Testis (tissue), 3 donors: ENCODE measurements around the gene GLOD4. TPM values are rescaled to one million over a fixed set of nuclear protein-coding genes. Genes with fewer than 3 reads are reported as not detected.
"Not testable (repeated sequence)": the region's sequence is repeated elsewhere in the genome, so short reads cannot be mapped to it uniquely, and the experiment has no call there.

ENCODE experiments used
- DNase-seq: peaks from one replicate; pipeline ENCODE4 v3.0.0-alpha.2; 2019
- H3K27ac ChIP-seq, 2 donors: fragments of 200-600 bp; sonication (generic); one replicate each; pipeline ENCODE4 v1.5.1; 2019
- H3K27me3 ChIP-seq: fragments of 200-600 bp; sonication (generic); one replicate; pipeline ENCODE4 v1.5.1; 2019
- H3K36me3 ChIP-seq: fragments of 200-600 bp; sonication (generic); one replicate; pipeline ENCODE4 v1.5.1; 2017; ENCODE audit warnings: low read depth; ENCODE audit errors: missing control alignments
- H3K4me1 ChIP-seq: fragments of 200-600 bp; sonication (generic); one replicate; pipeline ENCODE4 v1.5.1; 2019
- H3K4me3 ChIP-seq, 2 donors: fragments of 200-600 bp; sonication (generic); one replicate each; pipeline ENCODE4 v1.5.1; 2017 to 2019
- H3K9me3 ChIP-seq: fragments of 200-600 bp; sonication (generic); one replicate; pipeline ENCODE4 v1.5.1; 2017
- POLR2A ChIP-seq: fragments of 450-650 bp; IDR thresholded peaks from one replicate; pipeline ENCODE4 v1.6.1; 2017; ENCODE audit warnings: antibody characterized with exemption, mild to moderate bottlenecking, moderate library complexity
- WGBS, 2 donors: methylation state at CpG; one replicate each; pipeline ENCODE4 v1.1.5; 2018; 5-methylcytosine and 5-hydroxymethylcytosine counted together
- intact Hi-C: fragments of 100-400 bp; cut with DNase I; formaldehyde crosslinking; loops from one replicate; pipeline ENCODE4 v1.15.1; 2023; ENCODE audit warnings: low total_unique reads
- polyA plus RNA-seq: library from polyadenylated mRNA; stranded (reverse); fragments of 350-450 nt; fragmentation: Illumina TruSeq; extraction: RNeasy Lipid Tissue Mini Kit (QIAGEN cat#74804); gene quantifications from one replicate; pipeline ENCODE4 v1.2.3, GENCODE V29; 2014; ENCODE audit warnings: low read depth, low replicate concordance; ENCODE audit not compliant: insufficient read depth
- total RNA-seq, 2 donors: library from RNA; depleted of rRNA; stranded (reverse); fragments of >200 nt; gene quantifications; one replicate each; pipeline ENCODE4 v1.2.3, GENCODE V29; 2016
- TF ChIP-seq, protein P1 (sequence below), 3 experiments: fragments of 450-650 bp in 2 of 3; fragments of 200-600 bp in 1 of 3; sonication (generic) in 1 of 3; IDR thresholded peaks; one replicate each; pipeline ENCODE4 v1.5.1; 2016 to 2019; ENCODE audit warnings: antibody characterized with exemption in 3 of 3, mild to moderate bottlenecking in 2 of 3, moderate library complexity in 1 of 3

Gene GLOD4
- total and polyA plus RNA-seq, 3 donors from 2014 or later, result 45.0 to 82.8 (median 55.9) TPM

DNA sequence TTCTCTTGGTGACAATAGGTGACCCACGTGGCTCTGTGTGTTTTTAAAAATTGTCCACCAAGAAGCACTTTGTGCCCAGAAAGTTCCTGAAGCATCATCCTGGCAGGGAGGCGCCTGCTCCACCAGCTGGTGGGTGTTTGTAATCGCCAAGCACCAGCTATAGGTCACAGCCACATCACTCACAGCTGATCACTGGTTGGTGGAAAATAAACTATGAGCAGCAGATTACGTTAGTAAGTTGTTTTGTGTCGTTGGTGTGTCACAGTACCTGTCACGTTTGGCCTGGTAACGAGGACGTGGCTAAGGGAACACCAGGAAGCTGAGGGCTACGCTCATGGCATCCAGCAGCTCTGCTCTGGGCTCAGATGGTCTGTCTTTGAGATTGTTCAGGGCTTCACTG lies 10.2 kb upstream of the GLOD4 start:
- intact Hi-C loops, result no loop called here
- peaks cover 3% of the 10 kb centered on the region for H3K4me1 ChIP-seq
- H3K27me3 ChIP-seq, result no peaks in the 10 kb centered on the region
- H3K4me3 ChIP-seq, result no peak overlapping the region
- TF ChIP-seq, protein P1, sequence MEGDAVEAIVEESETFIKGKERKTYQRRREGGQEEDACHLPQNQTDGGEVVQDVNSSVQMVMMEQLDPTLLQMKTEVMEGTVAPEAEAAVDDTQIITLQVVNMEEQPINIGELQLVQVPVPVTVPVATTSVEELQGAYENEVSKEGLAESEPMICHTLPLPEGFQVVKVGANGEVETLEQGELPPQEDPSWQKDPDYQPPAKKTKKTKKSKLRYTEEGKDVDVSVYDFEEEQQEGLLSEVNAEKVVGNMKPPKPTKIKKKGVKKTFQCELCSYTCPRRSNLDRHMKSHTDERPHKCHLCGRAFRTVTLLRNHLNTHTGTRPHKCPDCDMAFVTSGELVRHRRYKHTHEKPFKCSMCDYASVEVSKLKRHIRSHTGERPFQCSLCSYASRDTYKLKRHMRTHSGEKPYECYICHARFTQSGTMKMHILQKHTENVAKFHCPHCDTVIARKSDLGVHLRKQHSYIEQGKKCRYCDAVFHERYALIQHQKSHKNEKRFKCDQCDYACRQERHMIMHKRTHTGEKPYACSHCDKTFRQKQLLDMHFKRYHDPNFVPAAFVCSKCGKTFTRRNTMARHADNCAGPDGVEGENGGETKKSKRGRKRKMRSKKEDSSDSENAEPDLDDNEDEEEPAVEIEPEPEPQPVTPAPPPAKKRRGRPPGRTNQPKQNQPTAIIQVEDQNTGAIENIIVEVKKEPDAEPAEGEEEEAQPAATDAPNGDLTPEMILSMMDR (IDR thresholded peaks at IDR 0.05), result no peak
- no peak for TF ChIP-seq POLR2A
- H3K27ac ChIP-seq, result no peak overlapping the region
- DNase-seq, result no peak
- 57 to 79% methylated on average over 9 of the region's 9 CpGs for WGBS, 2 donors
- no peaks in the 10 kb centered on the region for H3K36me3 ChIP-seq
- H3K9me3 ChIP-seq, result no peaks in the 10 kb centered on the region

DNA sequence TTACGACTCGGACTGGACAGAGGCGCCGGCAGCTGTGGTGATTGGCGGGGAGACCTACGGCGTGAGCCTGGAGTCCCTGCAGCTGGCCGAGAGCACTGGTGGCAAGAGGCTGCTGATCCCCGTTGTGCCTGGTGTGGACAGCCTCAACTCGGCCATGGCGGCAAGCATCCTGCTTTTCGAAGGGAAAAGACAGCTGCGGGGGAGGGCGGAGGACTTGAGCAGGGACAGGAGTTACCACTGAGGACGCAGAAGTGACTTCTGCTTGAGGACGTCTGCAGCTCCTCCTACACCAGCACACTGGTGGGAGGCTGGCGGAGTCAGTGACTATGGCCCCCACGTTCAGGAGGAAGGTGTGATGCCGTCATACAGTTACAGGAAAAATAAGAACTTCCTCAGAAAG lies 9.7 kb upstream of the GLOD4 start:
- peak overlapping the region in 1 of 2 donors; percentile 23 for H3K4me3 ChIP-seq
- no peak for DNase-seq
- no peak for TF ChIP-seq POLR2A
- TF ChIP-seq, protein P1 (IDR thresholded peaks at IDR 0.05), result no peak
- intact Hi-C loops, result no loop called here
- peaks cover 3% of the 10 kb centered on the region for H3K4me1 ChIP-seq
- no peaks in the 10 kb centered on the region for H3K36me3 ChIP-seq
- H3K9me3 ChIP-seq, result no peaks in the 10 kb centered on the region
- 71 to 75% methylated on average over 19 of the region's 19 CpGs for WGBS, 2 donors
- H3K27ac ChIP-seq, result no peak overlapping the region
- H3K27me3 ChIP-seq, result no peaks in the 10 kb centered on the region

DNA sequence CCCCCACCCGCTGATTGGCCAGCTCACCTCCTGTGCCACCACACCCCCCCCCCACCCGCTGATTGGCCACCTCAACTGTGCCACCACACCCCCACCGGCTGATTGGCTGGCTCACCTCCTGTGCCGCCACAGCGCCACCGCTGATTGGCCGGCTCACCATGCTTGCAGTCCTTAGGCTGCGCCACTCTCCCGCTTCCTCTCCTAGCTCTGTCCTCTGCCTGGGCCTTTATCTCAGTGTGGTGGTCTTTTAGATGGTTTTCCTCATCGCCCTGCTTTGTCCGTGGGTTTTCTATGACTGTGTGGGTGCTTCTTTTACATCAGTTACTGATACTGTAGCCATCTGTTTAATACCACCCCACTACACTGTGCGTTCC lies 8.8 kb upstream of the GLOD4 start:
- WGBS, 2 donors, result 57 to 67% methylated on average over 8 to 11 of the region's 12 CpGs
- peak overlapping the region in 1 of 2 donors; percentile 23 for H3K4me3 ChIP-seq
- H3K4me1 ChIP-seq, intact Hi-C loops, H3K9me3 ChIP-seq, H3K27ac ChIP-seq, H3K36me3 ChIP-seq, H3K27me3 ChIP-seq: not testable (repeated sequence)
- DNase-seq, result peak; percentile 74

DNA sequence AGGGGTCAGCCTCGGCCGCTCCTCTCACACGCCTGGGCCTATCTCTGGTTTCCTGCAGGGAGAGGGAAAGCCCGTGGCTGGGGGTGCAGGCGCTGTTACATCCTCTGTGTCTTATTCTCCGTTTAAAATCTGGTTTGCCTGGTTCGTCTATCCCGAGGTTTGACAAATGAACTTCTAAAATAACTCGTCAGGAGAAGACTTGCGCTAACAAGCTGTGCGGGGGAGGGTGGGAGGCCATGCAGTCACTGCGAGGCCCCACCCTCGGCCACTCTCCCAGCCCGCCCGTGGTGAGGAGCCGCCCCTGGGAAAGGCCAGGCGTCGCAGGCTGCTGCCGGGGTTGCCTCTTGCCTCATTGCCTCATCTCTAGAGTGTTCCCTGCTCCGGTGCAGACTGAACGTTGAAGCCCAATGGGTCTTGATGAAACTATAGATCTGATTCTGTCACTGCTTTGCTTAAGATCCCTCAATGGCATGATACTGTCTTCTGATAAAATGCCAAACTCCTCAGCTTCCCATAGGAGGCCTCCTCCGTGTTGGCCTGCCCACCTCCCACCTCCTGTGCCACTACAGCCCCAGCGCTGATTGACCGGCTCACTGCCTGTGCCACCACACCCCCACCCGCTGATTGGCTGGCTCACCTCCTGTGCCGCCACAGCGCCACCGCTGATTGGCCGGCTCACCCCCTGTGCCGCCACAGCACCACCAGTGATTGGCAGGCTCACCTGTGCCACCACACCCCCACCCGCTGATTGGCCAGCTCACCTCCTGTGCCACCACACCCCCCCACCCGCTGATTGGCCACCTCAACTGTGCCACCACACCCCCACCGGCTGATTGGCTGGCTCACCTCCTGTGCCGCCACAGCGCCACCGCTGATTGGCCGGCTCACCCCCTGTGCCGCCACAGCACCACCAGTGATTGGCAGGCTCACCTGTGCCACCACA lies 8.1 kb upstream of the GLOD4 start:
- not testable (repeated sequence) for H3K9me3 ChIP-seq

DNA sequence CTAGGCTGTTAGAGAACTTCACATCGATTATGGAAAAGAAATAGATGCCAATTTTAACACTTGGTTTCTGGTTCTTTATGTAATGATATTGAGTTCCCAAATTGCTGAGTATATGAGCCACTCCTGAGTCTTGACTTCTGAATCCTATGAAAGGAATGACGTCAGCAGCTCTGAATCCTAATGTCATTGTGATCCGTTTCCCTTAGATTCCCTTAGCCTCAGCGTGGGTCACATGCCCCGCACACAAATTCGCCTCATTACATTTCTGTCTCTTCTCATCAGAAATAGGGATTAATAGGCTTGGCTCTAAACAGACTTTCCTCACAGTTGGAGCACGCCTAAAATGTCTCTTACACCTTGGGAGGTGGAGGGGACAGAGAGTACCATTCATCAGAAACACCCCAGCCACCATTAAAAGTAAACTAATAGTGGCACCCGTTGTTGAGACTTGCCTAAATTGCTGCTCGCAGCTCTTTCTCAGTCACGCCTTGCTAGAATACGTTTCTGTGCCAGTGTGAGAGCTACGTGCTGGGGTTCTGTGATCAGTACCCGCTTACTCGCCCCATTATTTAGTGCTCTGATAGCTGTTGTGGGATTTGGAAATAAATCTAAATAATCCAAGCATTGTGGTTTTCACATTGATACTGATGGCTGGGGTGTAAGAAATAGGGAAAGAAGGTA lies 7.2 kb upstream of the GLOD4 start:
- Histone ChIP-seq H3K4me3 (no peak overlapping the region), H3K27me3 (no peaks in the 10 kb centered on the region), H3K36me3 (no peaks in the 10 kb centered on the region), H3K9me3 (no peaks in the 10 kb centered on the region), H3K4me1 (peaks cover 3% of the 10 kb centered on the region), H3K27ac (no peak overlapping the region)
- intact Hi-C loops, result no loop called here
- 90 to 95% methylated on average over 14 of the region's 14 CpGs for WGBS, 2 donors
- no peak for TF ChIP-seq POLR2A
- TF ChIP-seq, protein P1 (IDR thresholded peaks at IDR 0.05), result no peak
- no peak for DNase-seq

More for the DNA sequence above, 8.1 kb upstream of the GLOD4 start:
- H3K36me3 ChIP-seq, H3K4me3 ChIP-seq, H3K4me1 ChIP-seq, H3K27me3 ChIP-seq, intact Hi-C loops, H3K27ac ChIP-seq: not testable (repeated sequence)
- peak; percentile 83 for DNase-seq
- WGBS, 2 donors, result 47 to 65% methylated on average over 18 to 32 of the region's 38 CpGs
